IMR-90 (cell line): ENCODE measurements around the gene HNMT. TPM values are rescaled to one million over a fixed set of nuclear protein-coding genes. Genes with fewer than 3 reads are reported as not detected.

Source experiments
- ATAC-seq: fragments of 200-7000 bp; cut with Tn5 transposase; 2 replicates; pipeline ENCODE4 v1.9.1; 2020; ENCODE audit warnings: low read depth, mild to moderate bottlenecking, moderate library complexity
- BruUV-seq: library from RNA; stranded (reverse); fragments of 400-500 nt; replicated peaks from 2 replicates; lab custom pipeline; 2021; lab: Mats Ljungman, UMichigan
- CTCF ChIA-PET: fragments of 300-600 bp; formaldehyde crosslinking; extraction: SDS; loops from one replicate; lab custom pipeline; 2021; ENCODE audit warnings: antibody characterized with exemption; lab: Yijun Ruan, JAX
- POLR2A ChIA-PET: fragments of 300-600 bp; sonication (Branson Sonifier 250); formaldehyde crosslinking; loops from one replicate; lab custom pipeline; 2022; ENCODE audit warnings: antibody characterized with exemption; ENCODE audit not compliant: unreplicated experiment; lab: Charles Lee
- DNase-seq: peaks from one replicate; pipeline ENCODE4 v3.0.0; 2013
- H2AFZ ChIP-seq: replicated peaks from 2 replicates; pipeline ENCODE3; 2013; ENCODE audit warnings: low read length, mild to moderate bottlenecking; ENCODE audit not compliant: poor library complexity
- H2AK5ac ChIP-seq: 2 replicates; pipeline ENCODE4 v1.6.1; 2013; ENCODE audit warnings: low read depth, low read length, inconsistent platforms
- H2AK9ac ChIP-seq: replicated peaks from 2 replicates; pipeline ENCODE3; 2013; ENCODE audit warnings: mild to moderate bottlenecking, low read depth, low read length, moderate library complexity; ENCODE audit not compliant: poor library complexity
- H2BK120ac ChIP-seq: 2 replicates; pipeline ENCODE4 v1.6.1; 2013; ENCODE audit warnings: low read depth, low read length, inconsistent platforms
- H2BK15ac ChIP-seq: 3 replicates; pipeline ENCODE4 v1.6.1; 2013; ENCODE audit warnings: low read depth, low read length, inconsistent platforms
- H2BK20ac ChIP-seq: 2 replicates; pipeline ENCODE4 v1.6.1; 2013; ENCODE audit warnings: low read depth, mild to moderate bottlenecking, inconsistent platforms, low read length, moderate library complexity
- H2BK5ac ChIP-seq: 2 replicates; pipeline ENCODE4 v1.6.1; 2013; ENCODE audit warnings: mild to moderate bottlenecking, low read depth, low read length, inconsistent platforms; ENCODE audit not compliant: poor library complexity, severe bottlenecking
- H3K14ac ChIP-seq: replicated peaks from 2 replicates; pipeline ENCODE4 v1.6.1; 2013; ENCODE audit warnings: low read depth, low read length, inconsistent platforms
- H3K18ac ChIP-seq: 2 replicates; pipeline ENCODE4 v1.6.1; 2013; ENCODE audit warnings: low read depth, low read length, control low read depth
- H3K23ac ChIP-seq: 2 replicates; pipeline ENCODE4 v1.6.1; 2013; ENCODE audit warnings: low read depth, low read length, inconsistent platforms
- H3K27ac ChIP-seq: 2 replicates; pipeline ENCODE4 v1.5.1; 2013; ENCODE audit warnings: mild to moderate bottlenecking, control low read depth, low read length; ENCODE audit not compliant: insufficient read depth
- H3K27me3 ChIP-seq: 2 replicates; pipeline ENCODE4 v1.6.1; 2013; ENCODE audit warnings: low read length; ENCODE audit not compliant: control insufficient read depth, insufficient read depth
- H3K36me3 ChIP-seq: 2 replicates; pipeline ENCODE4 v1.6.1; 2013; ENCODE audit warnings: low read length, mixed read lengths; ENCODE audit not compliant: control insufficient read depth, insufficient read depth
- H3K4ac ChIP-seq: 2 replicates; pipeline ENCODE4 v1.6.1; 2013; ENCODE audit warnings: low read depth, low read length, inconsistent platforms
- H3K4me1 ChIP-seq: 2 replicates; pipeline ENCODE4 v1.6.1; 2013; ENCODE audit warnings: low read length, mixed read lengths; ENCODE audit not compliant: control insufficient read depth, insufficient read depth
- H3K4me2 ChIP-seq: 2 replicates; pipeline ENCODE4 v1.6.1; 2013; ENCODE audit warnings: low read depth, mild to moderate bottlenecking, control low read depth, low read length, moderate library complexity
- H3K4me3 ChIP-seq: 2 replicates; pipeline ENCODE4 v1.5.1; 2013; ENCODE audit warnings: low read depth, mild to moderate bottlenecking, control low read depth, low read length, moderate library complexity; ENCODE audit not compliant: insufficient read depth
- H3K56ac ChIP-seq: 2 replicates; pipeline ENCODE4 v1.6.1; 2013; ENCODE audit warnings: low read length, inconsistent platforms; ENCODE audit not compliant: insufficient read depth; ENCODE audit errors: extremely low read depth
- H3K79me1 ChIP-seq, 2 experiments: 2 replicates each; pipeline ENCODE4 v1.6.1; 2013; ENCODE audit warnings: low read length in 2 of 2, inconsistent platforms in 1 of 2, low read depth in 1 of 2
- H3K9ac ChIP-seq: 2 replicates; pipeline ENCODE4 v1.6.1; 2013; ENCODE audit warnings: low read depth, low read length, control low read depth
- H3K9me1 ChIP-seq: 2 replicates; pipeline ENCODE4 v1.6.1; 2013; ENCODE audit warnings: low read length, inconsistent platforms; ENCODE audit not compliant: insufficient read depth
- H3K9me3 ChIP-seq: 2 replicates; pipeline ENCODE4 v1.6.1; 2013; ENCODE audit warnings: low read length; ENCODE audit not compliant: control insufficient read depth, insufficient read depth
- H4K20me1 ChIP-seq: 2 replicates; pipeline ENCODE4 v1.6.1; 2013; ENCODE audit warnings: low read length, inconsistent platforms; ENCODE audit not compliant: insufficient read depth
- H4K5ac ChIP-seq: 2 replicates; pipeline ENCODE4 v1.6.1; 2013; ENCODE audit warnings: mild to moderate bottlenecking, low read depth, low read length, control low read depth
- H4K8ac ChIP-seq, 2 experiments: 2 replicates each; pipeline ENCODE4 v1.6.1; 2013; ENCODE audit warnings: low read depth in 2 of 2, low read length in 2 of 2, control low read depth in 1 of 2, inconsistent platforms in 1 of 2
- H4K91ac ChIP-seq: 2 replicates; pipeline ENCODE4 v1.6.1; 2013; ENCODE audit warnings: low read depth, low read length, inconsistent platforms; ENCODE audit not compliant: insufficient read depth
- CEBPB ChIP-seq: IDR thresholded peaks from 2 replicates; pipeline ENCODE4 v1.6.1; 2012; ENCODE audit warnings: low read depth, low read length, improper control_type of control experiment
- RCOR1 ChIP-seq: IDR thresholded peaks from 2 replicates; pipeline ENCODE4 v1.6.1; 2012; ENCODE audit warnings: mild to moderate bottlenecking, low read length, improper control_type of control experiment; ENCODE audit not compliant: insufficient replicate concordance
- SMC3 ChIP-seq: fragments of 150-350 bp; IDR thresholded peaks from 2 replicates; pipeline ENCODE4 v1.6.1; 2016; ENCODE audit warnings: low read depth, mild to moderate bottlenecking, antibody characterized with exemption, low read length, moderate library complexity
- WGBS, 2 experiments: methylation state at CpG; one replicate each; pipeline versions ENCODE4 v1.1.5 to v1.1.7; 2013; ENCODE audit warnings: missing lambda C conversion rate in 2 of 2; ENCODE audit not compliant: insufficient read length in 1 of 2; ENCODE audit errors: extremely low coverage in 2 of 2; 5-methylcytosine and 5-hydroxymethylcytosine counted together
- dilution Hi-C: fragments of 300-500 bp; cut with HindIII; formaldehyde crosslinking; loops from one replicate; pipeline ENCODE4 v1.14.3; 2018; ENCODE audit warnings: low sequenced_read_pairs; ENCODE audit not compliant: unreplicated experiment
- in situ Hi-C: fragments of 300-500 bp; cut with MboI; formaldehyde crosslinking; loops from 3 replicates; pipeline ENCODE4 v1.14.3; 2019; ENCODE audit warnings: low sequenced_read_pairs, inconsistent platforms, mixed read lengths
- intact Hi-C: fragments of 100-400 bp; cut with micrococcal nuclease; formaldehyde crosslinking; loops from 2 replicates; pipeline ENCODE4 v1.10.0; 2022
- polyA plus RNA-seq, 3 experiments: library from polyadenylated mRNA; depleted of rRNA; stranded (reverse); fragments of >200 nt; gene quantifications; 2 replicates each; pipeline ENCODE4 v1.2.3, GENCODE V29; 2012; ENCODE audit warnings: low replicate concordance in 1 of 3
- total RNA-seq: library from RNA; depleted of rRNA; stranded (reverse); fragments of >200 nt; gene quantifications from 2 replicates; pipeline ENCODE4 v1.2.3, GENCODE V29; 2012

Gene HNMT
- total and polyA plus RNA-seq, 2 of the 4 experiments (the other 2 are of a cell fraction), result 6.4 to 14.2 TPM

DNA sequence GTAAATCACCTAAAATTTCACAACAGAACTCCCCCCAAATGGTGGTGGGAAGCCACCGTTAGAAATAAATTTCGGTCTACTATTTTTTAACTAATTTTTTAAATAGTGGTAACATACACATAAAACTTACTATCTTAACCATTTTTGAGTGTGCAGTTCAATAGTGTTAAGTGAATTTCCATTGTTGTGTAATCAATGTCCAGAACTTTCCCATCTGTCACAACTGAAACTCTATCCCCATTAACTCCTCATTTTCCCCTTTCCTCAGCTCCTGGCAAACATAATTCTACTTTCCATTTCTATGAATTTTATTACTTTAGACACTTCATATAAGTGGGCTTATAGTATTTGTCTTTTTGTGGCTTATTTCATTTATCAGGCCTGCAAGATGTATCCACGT is 34.1 kb upstream of the HNMT start:
- Histone ChIP-seq H3K4me1 (peaks cover 11% of the 10 kb centered on the region), H3K23ac (no peak overlapping the region), H4K20me1 (no peaks in the 10 kb centered on the region), H2AFZ (no peak overlapping the region), H3K27me3 (no peaks in the 10 kb centered on the region), H3K18ac (no peak overlapping the region), H3K27ac (no peak overlapping the region), H4K91ac (no peak overlapping the region), H2BK15ac (no peak overlapping the region), H2AK5ac (no peak overlapping the region), H3K9me3 (no peaks in the 10 kb centered on the region; the same call in 1 of the 2 replicates), H2BK120ac (no peak overlapping the region), H2BK20ac (no peak overlapping the region), H3K9me1 (peaks cover 6% of the 10 kb centered on the region; the same call in 1 of the 2 replicates), H3K9ac (no peak overlapping the region), H2AK9ac (no peak overlapping the region), H3K14ac (no peak overlapping the region), H4K5ac (no peak overlapping the region), H4K8ac (no peak overlapping the region), H2BK5ac (no peak overlapping the region), H3K56ac (no peak overlapping the region), H3K4ac (no peak overlapping the region), H3K79me1 (no peaks in the 10 kb centered on the region), H3K36me3 (no peaks in the 10 kb centered on the region), H3K4me2 (no peak overlapping the region), H3K4me3 (no peak overlapping the region)
- BruUV-seq, result no TSS peak
- TF ChIP-seq RCOR1, result no peak
- TF ChIP-seq CEBPB, result 0 out of 2 replicates have a peak, but pooled peaks have one; percentile 25
- TF ChIP-seq SMC3, result no peak
- no CpG with 5 or more reads among the region's 3 CpGs for WGBS, 2 experiments
- ATAC-seq, result no peak
- intact Hi-C loops (no loop called here), in situ Hi-C loops (no loop called here), dilution Hi-C loops (no loop called here)
- POLR2A ChIA-PET, result no interaction called here
- CTCF ChIA-PET, result no interaction called here
- DNase-seq, result no peak
